Keratinocyte (primary cell): ENCODE data around the gene ECSCR.

Source experiments
- CTCF ChIP-seq, 3 experiments: IDR thresholded peaks in 1 of 3; conservative IDR thresholded peaks in 1 of 3; optimal IDR thresholded peaks in 1 of 3; 2 replicates in 2 of 3; 3 replicates in 1 of 3; pipeline versions ENCODE3 to v1.5.1; 2011; ENCODE audit warnings: low read length in 3 of 3, mild to moderate bottlenecking in 3 of 3, moderate library complexity in 2 of 3, control low read depth in 1 of 3, inconsistent platforms in 1 of 3; ENCODE audit not compliant: insufficient read depth in 2 of 3; ENCODE audit errors: extremely low read depth in 1 of 3
- EZH2 ChIP-seq: IDR thresholded peaks from one replicate; pipeline ENCODE4 v1.6.1; 2012; ENCODE audit warnings: inconsistent platforms, mild to moderate bottlenecking, low read length, moderate library complexity

DNA sequence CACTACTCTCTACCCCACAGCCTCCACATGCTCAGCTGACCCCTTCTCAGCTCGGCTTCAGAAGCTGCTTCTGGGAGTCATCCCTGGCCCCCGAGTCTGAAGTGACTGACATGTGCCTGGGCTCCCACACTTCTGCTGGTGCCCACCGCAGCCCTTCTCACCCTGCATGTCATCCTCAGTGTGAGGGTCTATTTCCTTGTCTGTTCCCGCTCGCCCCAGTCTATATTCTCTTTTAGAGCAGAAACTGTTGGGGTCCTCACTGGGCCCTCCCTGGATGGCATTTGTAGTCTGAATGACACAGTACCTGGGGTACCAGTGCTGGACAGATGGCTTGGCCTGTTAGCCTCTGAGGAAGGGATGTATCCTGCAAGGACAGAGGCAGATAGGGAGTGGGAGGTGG is 5.3 kb downstream of the ECSCR start:
- TF ChIP-seq CTCF (optimal IDR thresholded peaks at IDR 0.05 in 1 of 3, IDR thresholded peaks at IDR 0.05 in 1 of 3, conservative IDR thresholded peaks at IDR 0.05 in 1 of 3; ENCODE audit: extremely low read depth in 1 of 3, insufficient read depth in 2 of 3, low read length in 3 of 3), result no peak
- no peak for TF ChIP-seq EZH2
